GM19438 (cell line): ENCODE measurements around the gene MARK2.
"Not testable (repeated sequence)": the region's sequence is repeated elsewhere in the genome, so short reads cannot be mapped to it uniquely, and the experiment has no call there.

Experiments used
- ATAC-seq: cut with Tn5 transposase; IDR thresholded peaks from one replicate; pipeline ENCODE4 v1.9.1; 2021; ENCODE audit warnings: low read depth; ENCODE audit not compliant: unreplicated experiment

MARK2 gene

GRCh38 chr11:63838678-63839507 lies at the start of gene MARK2:
MARK2 (plus strand) TSS chr11:63839110; CDS start chr11:63839507, 397 bp downstream.
- peak; percentile 65 for ATAC-seq

GRCh38 chr11:63791495-63792167 lies 47.3 kb upstream of the MARK2 start:
- no peak for ATAC-seq

- no peak for ATAC-seq
These were observed 45.7 kb upstream of the MARK2 start for GRCh38 chr11:63793161-63793560.

GRCh38 chr11:63795066-63795465 lies 43.8 kb upstream of the MARK2 start:
- no peak for ATAC-seq

- ATAC-seq: no peak
These were observed 38.0 kb upstream of the MARK2 start for GRCh38 chr11:63800921-63801320.

- no peak for ATAC-seq
These were observed 36.1 kb upstream of the MARK2 start for GRCh38 chr11:63802637-63803414.

- ATAC-seq: no peak
These were observed 34.7 kb upstream of the MARK2 start for GRCh38 chr11:63804259-63804658.

GRCh38 chr11:63805844-63806415 lies 33.0 kb upstream of the MARK2 start:
- no peak for ATAC-seq

GRCh38 chr11:63810383-63810782 lies 28.5 kb upstream of the MARK2 start:
- not testable (repeated sequence) for ATAC-seq

GRCh38 chr11:63811522-63811921 lies 27.4 kb upstream of the MARK2 start:
- ATAC-seq: no peak

GRCh38 chr11:63813035-63813562 lies 25.8 kb upstream of the MARK2 start, which contains the start of gene SPINDOC:
SPINDOC (plus strand) TSS chr11:63813456; CDS start chr11:63813687, 231 bp downstream.
- ATAC-seq: peak; percentile 66

- peak; percentile 42 for ATAC-seq
These were observed 25.1 kb upstream of the MARK2 start for GRCh38 chr11:63813563-63814382.

- no peak for ATAC-seq
These were observed 24.6 kb upstream of the MARK2 start for GRCh38 chr11:63814383-63814736.

GRCh38 chr11:63816166-63816565 lies 22.7 kb upstream of the MARK2 start:
- no peak for ATAC-seq

GRCh38 chr11:63816732-63817131 lies 22.2 kb upstream of the MARK2 start:
- ATAC-seq: no peak

GRCh38 chr11:63817758-63818498 lies 21.0 kb upstream of the MARK2 start:
- ATAC-seq: no peak

- no peak for ATAC-seq
These were observed 20.3 kb upstream of the MARK2 start for GRCh38 chr11:63818609-63819008.

- ATAC-seq: no peak
These were observed 17.5 kb upstream of the MARK2 start for GRCh38 chr11:63821411-63821810.
